HG02571 (cell line): ENCODE data around the gene RBM12.

Source experiments
- ATAC-seq: cut with Tn5 transposase; IDR thresholded peaks from one replicate; pipeline ENCODE4 v1.9.1; 2021; ENCODE audit warnings: mild to moderate bottlenecking, moderate library complexity; ENCODE audit not compliant: unreplicated experiment

The RBM12 gene

DNA sequence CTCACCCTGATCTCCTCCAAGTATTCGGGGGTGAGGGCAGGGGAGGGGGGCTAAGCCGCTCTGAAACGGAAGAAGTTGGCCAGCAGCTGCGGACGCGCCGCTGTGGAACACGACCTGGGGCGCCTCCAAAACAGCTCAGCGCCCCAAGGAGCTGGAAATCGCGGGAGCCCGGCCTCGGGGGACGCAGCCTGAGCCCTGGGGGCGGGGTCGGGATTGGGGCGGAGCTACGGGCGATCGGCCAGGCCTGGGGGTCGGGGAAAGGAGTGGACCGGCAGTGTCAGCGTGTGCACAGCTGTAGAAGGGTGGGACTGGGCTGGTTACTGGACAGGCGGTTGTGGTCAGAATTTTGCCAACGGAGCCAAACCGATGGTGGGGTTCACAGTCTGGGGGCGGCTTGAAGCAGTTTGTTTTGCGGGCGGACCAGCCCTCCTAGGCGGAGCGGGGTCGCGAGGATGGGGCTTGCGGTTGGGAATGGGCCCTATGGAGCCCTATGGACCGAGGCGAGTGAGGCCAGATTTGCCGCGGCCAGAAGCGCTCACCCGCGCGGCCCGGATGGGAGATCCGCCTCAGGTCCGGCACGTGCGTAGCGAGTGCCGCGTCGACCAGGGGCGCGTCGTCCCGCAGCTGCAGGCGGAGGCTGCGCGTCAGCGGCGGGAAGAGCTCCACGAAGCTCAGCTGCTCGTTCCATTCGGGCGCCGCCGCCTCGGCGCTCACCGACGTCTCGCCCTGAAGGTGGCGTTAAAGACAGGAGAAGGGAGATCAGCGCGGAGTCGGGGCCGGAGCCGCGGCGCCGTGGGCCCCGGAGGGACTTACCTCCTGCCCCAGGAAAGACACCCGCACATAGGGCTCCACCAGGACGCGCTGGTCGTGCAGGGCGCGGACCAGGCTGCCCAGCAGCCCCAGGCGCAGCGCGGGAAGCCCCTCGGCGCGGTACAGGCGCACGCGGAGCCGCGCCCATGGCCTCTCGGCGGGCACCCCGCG is 63.4 kb downstream of the RBM12 start:
- no peak for ATAC-seq

DNA sequence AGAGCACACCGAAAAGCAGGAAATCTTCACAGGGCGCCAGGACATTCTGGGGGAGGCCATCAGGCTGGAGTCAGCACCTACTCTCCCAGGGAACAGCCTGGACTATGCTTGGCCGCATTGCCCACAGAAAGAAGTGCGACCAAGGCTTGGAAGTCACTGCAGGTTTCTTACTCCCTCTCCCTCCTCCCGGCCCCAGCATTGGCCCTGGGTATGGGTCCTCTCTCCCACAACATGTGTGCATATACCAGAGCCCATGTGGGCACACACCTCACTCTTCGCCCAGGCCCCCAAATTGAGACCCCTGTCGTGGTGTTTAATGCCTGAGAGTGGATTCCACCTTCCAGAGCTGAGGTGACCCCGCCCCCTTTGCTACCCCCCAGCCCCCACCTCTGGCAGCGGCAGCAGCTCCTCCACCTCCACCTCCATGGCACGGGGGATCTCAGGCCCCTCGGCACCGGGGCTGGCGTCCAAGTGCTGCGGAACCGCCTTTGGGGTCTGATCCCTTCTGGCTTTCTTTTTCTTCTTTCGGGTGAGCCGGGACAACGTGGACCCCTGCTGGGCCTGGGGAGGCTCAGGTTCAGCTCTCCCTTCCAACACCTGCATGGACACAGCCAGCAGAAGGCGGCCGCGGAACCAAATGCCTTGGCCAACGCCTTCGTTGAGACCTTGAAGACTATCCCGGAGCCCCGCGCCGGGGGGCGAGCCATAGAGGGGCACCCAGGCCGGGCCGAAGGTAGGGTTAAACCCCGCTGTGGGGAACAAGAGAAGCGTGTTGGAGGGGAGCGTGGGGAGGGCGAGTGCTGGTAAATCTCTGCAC is 64.3 kb downstream of the RBM12 start:
- ATAC-seq, result no peak

DNA sequence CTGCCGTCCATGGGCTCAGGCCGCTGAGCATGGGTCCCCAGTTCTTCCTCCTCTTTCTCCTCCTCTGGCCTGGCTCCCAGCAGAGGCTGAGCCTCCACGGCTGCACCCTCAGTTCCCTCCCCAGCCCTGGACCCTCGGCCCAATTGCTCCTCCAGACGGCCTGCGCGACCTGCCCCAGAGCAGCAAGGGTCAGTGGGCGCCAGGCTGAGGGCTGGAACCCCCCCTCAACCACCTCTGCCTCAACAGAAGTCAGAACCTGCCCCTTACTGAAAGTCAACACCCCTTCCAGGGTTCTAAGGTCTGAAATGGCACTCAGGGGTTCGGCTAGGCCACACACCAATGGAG is 65.0 kb downstream of the RBM12 start:
- ATAC-seq, result no peak
